ENCODE data around the gene MCTP2.

- TF ChIP-seq CTCF (IDR thresholded peaks at IDR 0.05) (no peak), POLR2A (IDR thresholded peaks at IDR 0.05) (no peak)
These were observed 184.9 kb downstream of the MCTP2 start for GRCh38 chr15:94416267-94416666.
